ENCODE results near the gene SGF29.
A peak's percentile ranks its signal among the peaks of the same experiment; 100 is the strongest.
"Not testable (repeated sequence)": the region's sequence is repeated elsewhere in the genome, so short reads cannot be mapped to it uniquely, and the experiment has no call there.

SGF29 gene

GRCh38 chr16:28553776-28554633, at the start of gene SGF29:
Gene SGF29 (plus strand): TSS chr16:28553920. CDS start chr16:28581070, 27,150 bp downstream.
- DNase-seq: peak; percentile 95

- DNase-seq: no peak
Observed at GRCh38 chr16:28504707-28505404, 48.9 kb upstream of the SGF29 start.

GRCh38 chr16:28505489-28506137, 48.1 kb upstream of the SGF29 start:
- DNase-seq: no peak

- no peak for DNase-seq
Observed at GRCh38 chr16:28511031-28511430, 42.7 kb upstream of the SGF29 start.

GRCh38 chr16:28511801-28512789, 41.6 kb upstream of the SGF29 start:
- DNase-seq: no peak

GRCh38 chr16:28513484-28514181, 40.1 kb upstream of the SGF29 start:
- no peak for DNase-seq

GRCh38 chr16:28514246-28514645, 39.5 kb upstream of the SGF29 start:
- no peak for DNase-seq

- DNase-seq: no peak
Observed at GRCh38 chr16:28520672-28521071, 33.0 kb upstream of the SGF29 start.

- DNase-seq: no peak
Observed at GRCh38 chr16:28521436-28521835, 32.3 kb upstream of the SGF29 start.

GRCh38 chr16:28522792-28523191, 30.9 kb upstream of the SGF29 start:
- no peak for DNase-seq

- DNase-seq: peak; percentile 48
Observed at GRCh38 chr16:28524681-28525171, 29.0 kb upstream of the SGF29 start.

GRCh38 chr16:28526201-28527099, 27.3 kb upstream of the SGF29 start:
- no peak for DNase-seq

- not testable (repeated sequence) for DNase-seq
Observed at GRCh38 chr16:28527100-28527785, 26.5 kb upstream of the SGF29 start.

GRCh38 chr16:28527985-28528384, 25.7 kb upstream of the SGF29 start:
- DNase-seq: no peak

GRCh38 chr16:28528463-28528867, 25.3 kb upstream of the SGF29 start:
- DNase-seq: no peak

GRCh38 chr16:28529124-28529523, 24.6 kb upstream of the SGF29 start:
- DNase-seq: no peak

GRCh38 chr16:28531777-28532744, 21.7 kb upstream of the SGF29 start:
- DNase-seq: no peak

GRCh38 chr16:28532940-28533647, 20.6 kb upstream of the SGF29 start:
- DNase-seq: no peak

All from hematopoietic multipotent progenitor cell treated with erythropoietin and hydrocortisone succinate and interleukin-3 and kit ligand, for 8 days (in vitro differentiated cells).